GM21526 (cell line): ENCODE results near the gene SNX19.
A peak's percentile ranks its signal among the peaks of the same experiment; 100 is the strongest.

Experiments used
- ATAC-seq: cut with Tn5 transposase; IDR thresholded peaks from one replicate; pipeline ENCODE4 v1.9.1; 2021; ENCODE audit warnings: moderate library complexity; ENCODE audit not compliant: unreplicated experiment, low FRiP score

The SNX19 gene

DNA sequence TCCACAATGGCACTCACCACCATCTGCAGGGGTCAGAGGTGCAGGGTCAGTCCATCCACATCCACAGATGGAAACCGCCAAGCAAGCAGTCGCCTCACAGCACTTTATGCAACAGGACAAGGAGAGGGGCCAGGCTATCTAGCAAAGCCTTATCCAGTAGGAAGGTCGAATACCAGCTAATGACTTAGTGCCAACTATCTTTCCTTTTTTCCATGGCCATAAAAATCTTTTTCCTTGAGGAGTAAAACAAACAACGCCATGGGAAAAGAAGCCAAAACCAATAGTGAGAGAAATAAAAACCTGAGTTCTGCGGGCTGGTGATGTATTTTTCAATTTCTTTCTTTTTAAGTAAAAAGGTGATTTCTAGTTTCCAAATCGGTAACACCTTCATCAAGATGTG, 8.2 kb downstream of the SNX19 start:
- no peak for ATAC-seq

DNA sequence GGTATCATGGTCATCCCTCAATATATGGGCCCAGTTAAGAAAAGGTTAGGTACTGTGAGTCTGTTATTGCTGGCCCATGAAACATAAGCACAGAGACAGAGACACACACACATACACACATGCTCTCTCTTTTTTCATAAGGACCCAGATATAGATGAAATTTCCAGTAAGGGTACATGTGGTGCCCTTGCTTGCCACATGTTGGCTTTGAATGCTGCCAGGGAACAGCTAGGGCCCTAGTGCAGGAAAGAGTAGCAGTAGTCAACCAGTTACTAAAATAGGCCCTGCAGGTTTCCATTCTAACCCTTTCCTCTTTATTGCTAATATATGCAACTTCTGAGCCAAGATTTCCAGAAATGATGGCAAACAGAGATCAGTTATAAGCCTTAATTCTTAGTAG, 9.1 kb downstream of the SNX19 start:
- no peak for ATAC-seq

GRCh38 chr11:130906616-130907015, 9.7 kb downstream of the SNX19 start:
- ATAC-seq: no peak

DNA sequence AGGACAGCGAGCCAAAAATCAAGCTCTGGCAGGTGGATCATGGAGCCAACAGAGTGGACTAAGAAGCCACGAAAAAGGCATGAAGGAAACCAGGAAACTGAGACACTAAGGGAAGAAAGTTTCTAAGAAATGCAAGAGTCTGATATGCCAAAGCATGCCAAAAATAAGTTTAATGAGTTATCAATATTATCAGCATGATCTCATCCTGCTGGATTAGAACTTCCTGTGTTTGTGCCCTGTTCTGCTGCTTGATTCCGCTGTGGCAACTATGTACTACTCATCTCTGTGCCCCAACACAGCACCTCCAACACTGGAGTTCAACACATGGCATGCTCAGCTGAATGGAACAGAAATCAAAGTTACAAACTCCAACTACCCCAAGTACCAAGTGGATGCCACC, 10.8 kb downstream of the SNX19 start:
- ATAC-seq: no peak

DNA sequence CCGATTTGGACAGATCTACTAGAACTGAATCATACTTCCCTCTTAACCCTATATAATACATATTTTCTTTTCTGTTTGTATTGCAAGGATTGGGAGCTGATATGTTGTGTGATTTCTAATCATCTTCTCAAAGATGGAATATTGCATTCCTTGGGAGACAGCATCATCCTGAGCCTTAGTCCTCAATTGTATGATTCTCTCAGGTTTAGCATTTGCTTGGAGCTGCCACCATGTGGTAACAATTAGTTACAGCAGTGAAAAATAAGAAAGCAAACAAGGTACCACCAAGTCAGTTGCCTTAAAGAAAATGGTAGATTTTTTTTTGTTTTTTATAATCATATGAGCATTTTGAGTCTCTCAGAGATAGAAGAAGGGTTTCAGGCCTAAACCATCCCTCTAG, 11.9 kb downstream of the SNX19 start:
- ATAC-seq: no peak

- no peak for ATAC-seq
Observed at GRCh38 chr11:130902380-130902779, 13.9 kb downstream of the SNX19 start.

DNA sequence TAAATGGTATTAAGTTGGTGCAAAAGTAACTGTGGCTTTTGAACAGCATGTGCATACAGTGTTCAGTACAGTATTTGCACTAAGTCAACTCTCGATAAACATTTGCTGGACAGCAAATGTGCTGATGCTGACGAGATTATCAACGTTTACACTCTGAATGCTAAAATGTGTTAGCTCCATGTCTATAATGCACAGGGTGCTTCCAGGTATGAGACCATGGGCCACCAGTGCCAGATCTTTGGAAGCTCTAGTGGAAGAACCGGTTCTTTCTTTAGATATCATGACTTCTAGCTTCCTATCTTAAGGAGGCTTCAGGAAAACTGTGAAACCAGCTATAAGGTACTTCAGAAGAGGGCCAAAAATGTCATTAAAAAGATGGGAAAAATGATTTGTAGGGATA, 17.2 kb downstream of the SNX19 start:
- no peak for ATAC-seq

- ATAC-seq: no peak
Observed at GRCh38 chr11:130897262-130898182, 18.8 kb downstream of the SNX19 start.

DNA sequence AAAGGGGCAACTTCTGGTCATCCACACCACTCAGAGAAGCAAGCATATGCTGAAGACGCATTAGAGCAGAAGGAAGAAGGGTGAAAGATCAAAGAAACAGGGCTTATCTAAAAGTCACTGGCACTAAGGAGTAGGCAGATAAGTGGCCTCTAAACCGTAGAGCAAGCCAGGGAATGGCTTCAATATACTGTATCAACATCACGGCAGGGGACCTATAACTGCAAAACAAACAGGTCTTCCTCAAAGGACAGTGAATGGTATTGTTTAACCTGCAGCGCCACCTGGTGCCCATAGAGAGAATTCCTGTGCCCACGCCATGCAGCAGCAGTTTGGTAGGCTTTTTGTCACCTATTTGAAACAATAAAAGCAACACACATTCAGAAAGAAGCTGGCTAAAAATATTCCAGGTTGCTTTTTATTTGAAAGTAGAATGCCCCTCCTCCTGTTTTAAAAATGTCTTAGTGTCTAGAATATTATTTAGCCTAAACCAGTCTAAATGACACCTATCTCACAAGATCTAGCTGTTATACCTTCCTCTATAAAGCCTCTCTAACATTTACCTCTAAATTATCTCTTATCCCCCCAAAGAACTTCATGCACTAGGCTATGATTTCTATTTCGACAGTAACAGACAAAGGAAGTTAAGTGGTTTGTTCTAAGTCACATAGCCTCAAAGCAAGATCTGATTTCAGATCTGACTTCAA, 21.8 kb downstream of the SNX19 start:
- peak; percentile 98 for ATAC-seq

- no peak for ATAC-seq
Observed at GRCh38 chr11:130892861-130893260, 23.4 kb downstream of the SNX19 start.

DNA sequence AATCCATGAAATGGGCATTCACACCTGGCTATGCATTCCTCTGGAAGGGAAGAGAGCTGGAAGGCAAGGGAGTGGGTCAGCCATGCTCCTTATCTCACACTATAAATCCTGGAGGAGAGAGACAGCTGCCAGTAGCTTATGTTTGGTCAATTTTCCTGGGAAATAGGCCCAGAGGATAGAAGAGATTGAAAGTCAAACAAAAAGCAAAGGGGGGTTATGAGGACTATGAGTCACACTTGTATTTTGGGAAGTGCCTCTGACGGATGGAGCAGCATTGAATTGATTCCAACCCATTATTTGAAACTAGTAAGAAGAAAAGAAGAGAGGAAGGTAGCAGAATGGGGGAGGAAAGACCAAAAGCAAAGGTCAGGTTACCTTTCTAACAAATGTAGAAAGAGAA, 25.0 kb downstream of the SNX19 start:
- no peak for ATAC-seq

GRCh38 chr11:130890039-130890745, 26.1 kb downstream of the SNX19 start:
- ATAC-seq: no peak

- no peak for ATAC-seq
Observed at GRCh38 chr11:130888790-130889189, 27.5 kb downstream of the SNX19 start.

DNA sequence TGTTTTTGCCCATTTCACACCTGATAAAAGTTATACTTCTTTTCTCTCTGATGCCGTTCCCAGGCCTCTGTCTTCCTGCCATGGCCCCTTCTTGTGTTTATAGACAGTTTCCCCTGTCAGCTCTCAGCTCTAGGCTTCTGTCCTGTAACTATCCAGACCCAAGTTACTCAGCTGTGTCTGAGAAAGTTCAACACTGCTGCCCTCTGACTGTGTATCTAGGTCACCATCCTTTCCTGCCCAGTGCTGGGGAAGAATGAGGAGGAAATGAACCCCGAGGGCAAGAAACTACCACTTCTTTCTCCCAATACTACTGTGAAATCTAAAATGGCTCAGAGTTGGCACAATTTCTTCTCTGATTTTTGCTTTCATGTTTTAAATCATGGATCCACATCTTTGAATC, 29.6 kb downstream of the SNX19 start:
- no peak for ATAC-seq

GRCh38 chr11:130882138-130882551, 34.1 kb downstream of the SNX19 start:
- no peak for ATAC-seq

DNA sequence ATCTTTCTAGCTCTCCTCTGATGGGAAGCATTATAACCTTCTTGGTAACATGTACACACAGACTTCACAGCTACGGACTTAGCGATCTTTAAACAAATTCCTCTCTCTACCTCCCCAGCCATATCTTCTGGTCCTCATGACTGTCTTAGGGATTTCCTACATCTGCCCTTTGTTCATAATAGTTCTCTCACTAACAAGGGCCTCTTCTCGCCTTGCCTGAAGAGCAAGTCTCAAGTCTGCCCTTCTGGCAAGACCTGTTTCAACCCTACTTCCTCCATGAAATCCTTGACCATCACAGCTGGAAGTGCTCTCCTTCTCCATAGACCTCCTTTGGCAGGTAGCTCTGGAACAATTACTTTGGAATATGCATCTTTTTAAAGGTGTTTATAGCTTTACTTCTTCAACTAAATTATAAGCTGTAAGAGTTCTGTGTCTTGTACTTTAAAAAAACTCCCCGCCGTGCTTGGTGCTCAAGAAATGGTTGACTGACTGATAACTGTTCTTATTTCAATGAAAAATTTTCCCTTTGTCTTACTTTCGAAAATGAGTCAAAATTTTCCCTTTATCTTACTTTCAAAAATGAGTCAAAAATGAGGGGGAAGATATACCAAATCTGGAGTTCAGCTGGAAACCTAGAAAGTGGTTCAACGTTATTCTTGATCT, 34.7 kb downstream of the SNX19 start:
- ATAC-seq: no peak

GRCh38 chr11:130879836-130880235, 36.4 kb downstream of the SNX19 start:
- no peak for ATAC-seq

DNA sequence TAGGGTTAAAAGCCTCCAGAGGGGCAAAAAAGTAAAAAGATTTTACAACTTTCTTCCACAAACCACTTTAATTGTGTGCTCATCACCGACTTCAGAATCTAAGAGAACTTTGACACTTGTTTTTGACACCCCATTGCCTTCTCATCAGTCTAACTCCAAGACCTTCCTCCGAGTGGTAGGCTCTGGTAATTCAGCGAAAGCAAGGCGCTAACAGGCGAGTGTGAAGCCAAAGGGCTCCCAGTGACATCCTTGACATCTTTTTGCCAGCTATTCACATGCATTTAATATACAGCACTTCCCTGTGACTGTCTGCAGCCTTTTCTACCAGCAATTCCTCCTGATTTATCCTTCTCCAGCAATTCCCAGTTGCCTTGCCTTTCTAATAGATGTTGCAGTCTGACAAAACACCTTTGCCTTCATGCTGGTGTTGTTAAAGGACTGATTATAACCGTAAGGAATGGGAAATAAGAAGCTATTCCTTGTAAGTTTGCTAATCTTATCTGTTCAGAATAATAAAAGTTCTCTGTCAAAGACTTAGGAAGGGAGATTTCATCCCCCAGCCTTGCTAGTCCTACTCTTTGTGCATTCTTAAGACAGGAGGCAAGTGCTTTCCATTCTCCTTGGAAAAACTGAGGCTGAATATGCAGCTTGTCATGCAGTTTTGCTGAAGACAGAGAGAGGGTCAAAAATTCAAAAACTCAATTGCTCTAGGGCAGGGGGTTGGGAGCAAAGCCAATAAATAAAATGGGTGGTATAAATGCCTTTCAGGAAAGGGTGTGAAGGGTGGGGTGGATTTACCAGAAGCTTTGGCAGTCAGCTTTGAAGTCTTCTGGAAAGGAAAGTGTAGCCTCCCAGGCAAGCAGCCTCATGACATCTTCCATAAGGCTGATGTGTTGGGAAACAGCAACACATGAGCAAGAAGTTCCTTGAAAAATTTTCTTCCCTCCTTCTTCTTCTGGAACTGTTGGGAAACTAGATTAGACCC, 39.1 kb downstream of the SNX19 start:
- no peak for ATAC-seq

- no peak for ATAC-seq
Observed at GRCh38 chr11:130876100-130876499, 40.2 kb downstream of the SNX19 start.
